Urothelium cell line (cell line): ENCODE measurements around the gene PPP2R2C.

Source experiments
- DNase-seq: peaks from one replicate; pipeline ENCODE4 v3.0.0; 2011; ENCODE audit warnings: low spot score, mixed read lengths
- FAIRE-seq: peaks from 2 replicates; lab custom pipeline; 2011; peaks lifted over from hg19 to GRCh38; lab: Jason Lieb, UNC

The PPP2R2C gene

DNA sequence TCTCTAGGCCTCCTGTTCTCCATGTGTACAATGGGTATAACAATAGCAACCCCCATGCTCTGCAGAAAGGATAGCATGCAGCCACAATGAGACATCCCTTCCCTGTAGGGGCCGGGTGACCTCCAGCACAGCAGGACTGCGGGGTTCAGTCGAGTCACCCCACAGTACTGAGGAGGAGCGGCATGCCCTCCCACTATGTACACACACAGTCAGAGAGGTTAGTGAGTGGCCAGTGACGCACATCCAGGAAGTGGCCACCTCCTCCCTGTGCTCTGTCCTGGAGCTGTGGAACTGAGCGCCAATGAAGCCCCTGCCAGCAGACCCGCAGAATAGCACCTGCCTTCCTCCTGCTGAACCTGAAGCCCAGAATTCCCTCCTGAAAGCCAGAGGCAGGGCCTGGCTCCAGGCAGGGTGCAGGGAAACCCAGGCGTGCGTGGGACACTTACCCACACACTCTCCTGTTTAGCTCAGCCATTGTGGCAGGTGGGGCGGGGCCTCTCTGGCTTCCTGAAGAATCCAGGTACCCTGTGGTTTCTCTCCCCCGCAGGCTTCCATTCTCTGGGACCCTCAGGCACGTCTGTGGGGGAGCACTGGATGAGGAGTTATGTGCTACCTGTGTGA is 152.8 kb downstream of the PPP2R2C start:
- DNase-seq (no peak), FAIRE-seq (no peak)

DNA sequence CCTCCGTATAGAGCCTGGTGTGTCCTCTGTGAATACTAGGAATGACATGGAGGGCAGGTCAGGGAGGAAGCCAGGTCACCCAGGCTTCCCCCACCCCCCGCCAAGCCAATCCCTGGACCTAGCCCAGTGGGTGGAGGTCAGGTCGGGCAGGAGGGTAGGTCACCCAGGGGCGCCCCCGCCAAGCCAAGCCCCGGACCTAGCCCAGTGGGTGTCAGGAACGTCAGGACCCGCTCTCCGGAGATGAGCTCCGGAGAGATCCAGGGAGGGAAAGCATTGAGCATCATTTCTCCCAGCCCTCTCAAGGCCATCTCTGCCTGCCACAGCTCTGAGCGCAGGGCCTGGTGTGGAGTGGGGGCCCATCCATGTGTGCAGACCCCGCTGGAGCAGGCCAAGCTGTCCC is 154.2 kb downstream of the PPP2R2C start:
- FAIRE-seq (no peak), DNase-seq (no peak)

DNA sequence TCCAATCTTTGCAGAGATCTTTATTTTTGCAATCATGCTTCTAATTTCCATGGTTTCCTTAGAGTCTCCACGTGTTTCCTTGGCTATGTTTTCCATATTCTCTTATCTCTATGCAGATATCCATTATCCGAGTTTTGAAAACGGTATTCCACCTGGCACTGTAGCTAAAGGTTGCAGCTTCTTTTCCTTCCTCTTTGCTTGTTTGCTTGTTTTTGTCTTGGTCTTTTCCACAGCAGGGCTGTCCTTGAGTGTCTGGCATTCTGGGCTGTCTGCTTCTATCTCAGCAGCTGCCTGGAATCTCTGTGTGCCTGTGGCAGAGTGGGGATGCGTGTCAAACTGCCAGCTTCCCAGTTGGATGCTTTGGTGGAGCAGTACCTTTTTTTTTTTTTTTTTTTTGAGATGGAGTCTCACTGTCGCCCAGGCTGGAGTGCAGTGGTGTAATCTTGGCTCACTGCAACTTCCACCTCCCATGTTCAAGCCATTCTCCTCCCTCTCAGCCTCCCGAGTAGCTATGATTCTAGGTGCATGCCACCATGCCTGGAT is 155.9 kb downstream of the PPP2R2C start:
- DNase-seq = no peak
- FAIRE-seq = no peak

DNA sequence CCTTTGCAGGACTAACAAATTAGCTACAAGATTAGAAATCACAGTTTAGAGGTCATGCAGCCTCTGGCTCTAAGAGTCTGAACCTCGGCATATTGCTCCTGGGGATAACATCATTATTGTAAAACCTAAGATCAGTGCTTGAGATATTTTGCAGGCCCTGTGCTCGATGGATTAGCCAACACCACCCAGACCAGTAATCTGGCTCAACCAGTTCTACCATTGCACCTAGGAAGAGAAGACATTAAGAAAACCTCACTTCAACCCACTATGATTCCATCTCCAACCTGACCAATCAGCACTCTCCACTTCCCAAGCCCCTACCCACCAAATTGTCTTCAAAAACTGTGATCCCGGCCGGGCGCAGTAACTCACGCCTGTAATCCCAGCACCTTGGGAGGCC is 159.2 kb downstream of the PPP2R2C start:
- FAIRE-seq = no peak

GRCh38 chr4:6309777-6310176 is 162.6 kb downstream of the PPP2R2C start:
- DNase-seq (no peak), FAIRE-seq (no peak)

More for the DNA sequence above, 159.2 kb downstream of the PPP2R2C start:
- no peak for DNase-seq

DNA sequence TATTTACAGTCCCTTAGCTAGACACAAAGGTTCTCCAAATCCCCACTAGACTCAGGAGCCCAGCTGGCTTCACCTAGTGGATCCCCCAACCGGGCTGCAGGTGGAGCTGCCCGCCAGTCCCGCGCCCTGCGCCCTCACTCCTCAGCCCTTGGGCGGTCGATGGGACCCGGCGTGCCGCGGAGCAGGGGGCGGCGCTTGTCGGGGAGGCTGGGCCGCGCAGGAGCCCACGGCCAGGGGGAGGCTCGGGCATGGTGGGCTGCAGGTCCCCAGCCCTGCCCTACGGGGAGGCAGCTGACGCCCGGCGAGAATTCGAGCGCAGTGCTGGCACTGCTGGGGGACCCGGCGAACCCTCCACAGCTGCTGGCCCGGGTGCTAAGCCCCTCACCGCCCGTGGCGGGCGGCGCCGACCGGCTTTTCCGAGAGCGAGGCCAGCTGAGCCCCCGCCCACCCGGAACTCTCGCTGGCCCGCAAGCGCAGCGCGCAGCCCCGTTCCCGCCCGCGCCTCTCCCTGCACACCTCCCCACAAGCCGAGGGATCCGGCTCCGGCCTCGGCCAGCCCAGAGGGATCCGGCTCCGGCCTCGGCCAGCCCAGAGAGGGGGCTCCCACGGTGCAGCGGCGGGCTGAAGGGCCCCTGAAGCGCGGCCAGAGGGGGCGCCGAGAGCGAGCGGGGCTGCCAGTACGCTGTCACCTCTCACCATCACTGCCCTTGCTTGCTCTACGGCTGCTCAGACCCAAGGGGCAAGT is 163.3 kb downstream of the PPP2R2C start:
- no peak for FAIRE-seq

GRCh38 chr4:6307891-6308290 is 164.5 kb downstream of the PPP2R2C start:
- FAIRE-seq (no peak), DNase-seq (no peak)

More for the DNA sequence above, 163.3 kb downstream of the PPP2R2C start:
- no peak for DNase-seq

DNA sequence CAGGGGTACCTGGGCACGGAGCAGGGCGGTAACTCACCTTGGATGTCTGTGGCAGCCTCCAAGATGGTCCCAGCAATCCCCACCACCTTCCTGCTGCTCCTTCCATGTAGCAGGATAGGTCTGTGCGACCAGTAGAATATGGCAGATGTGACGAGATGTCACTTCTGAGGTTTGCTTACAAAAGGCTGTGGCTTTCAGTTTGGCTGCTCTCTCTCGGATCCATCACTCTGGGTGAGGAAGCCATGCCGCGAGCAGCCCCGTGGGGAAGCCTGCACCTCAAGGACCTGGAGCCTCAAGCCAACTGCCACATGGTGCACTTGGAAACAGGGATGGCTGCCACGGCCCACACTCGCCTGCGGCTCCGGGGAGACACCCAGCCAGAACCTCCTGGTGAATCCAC is 165.2 kb downstream of the PPP2R2C start:
- no peak for DNase-seq
- no peak for FAIRE-seq

- no peak for FAIRE-seq
These were observed 166.1 kb downstream of the PPP2R2C start for GRCh38 chr4:6306299-6306698.

GRCh38 chr4:6303943-6304342 is 168.5 kb downstream of the PPP2R2C start:
- no peak for FAIRE-seq
- no peak for DNase-seq

More at GRCh38 chr4:6306299-6306698, 166.1 kb downstream of the PPP2R2C start:
- DNase-seq = no peak

GRCh38 chr4:6302869-6303268 is 169.5 kb downstream of the PPP2R2C start:
- no peak for DNase-seq
- no peak for FAIRE-seq

- no peak for DNase-seq
- FAIRE-seq = no peak
These were observed 170.5 kb downstream of the PPP2R2C start for GRCh38 chr4:6301732-6302442.

DNA sequence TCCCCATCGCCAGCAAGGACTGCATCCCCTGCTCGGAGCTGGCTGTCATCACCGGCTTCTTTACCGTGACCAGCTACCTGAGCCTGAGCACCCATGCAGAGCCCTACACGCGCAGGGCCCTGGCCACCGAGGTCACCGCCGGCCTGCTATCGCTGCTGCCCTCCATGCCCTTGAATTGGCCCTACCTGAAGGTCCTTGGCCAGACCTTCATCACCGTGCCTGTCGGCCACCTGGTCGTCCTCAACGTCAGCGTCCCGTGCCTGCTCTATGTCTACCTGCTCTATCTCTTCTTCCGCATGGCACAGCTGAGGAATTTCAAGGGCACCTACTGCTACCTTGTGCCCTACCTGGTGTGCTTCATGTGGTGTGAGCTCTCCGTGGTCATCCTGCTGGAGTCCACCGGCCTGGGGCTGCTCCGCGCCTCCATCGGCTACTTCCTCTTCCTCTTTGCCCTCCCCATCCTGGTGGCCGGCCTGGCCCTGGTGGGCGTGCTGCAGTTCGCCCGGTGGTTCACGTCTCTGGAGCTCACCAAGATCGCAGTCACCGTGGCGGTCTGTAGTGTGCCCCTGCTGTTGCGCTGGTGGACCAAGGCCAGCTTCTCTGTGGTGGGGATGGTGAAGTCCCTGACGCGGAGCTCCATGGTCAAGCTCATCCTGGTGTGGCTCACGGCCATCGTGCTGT is 171.2 kb downstream of the PPP2R2C start:
- no peak for DNase-seq
- FAIRE-seq = no peak

DNA sequence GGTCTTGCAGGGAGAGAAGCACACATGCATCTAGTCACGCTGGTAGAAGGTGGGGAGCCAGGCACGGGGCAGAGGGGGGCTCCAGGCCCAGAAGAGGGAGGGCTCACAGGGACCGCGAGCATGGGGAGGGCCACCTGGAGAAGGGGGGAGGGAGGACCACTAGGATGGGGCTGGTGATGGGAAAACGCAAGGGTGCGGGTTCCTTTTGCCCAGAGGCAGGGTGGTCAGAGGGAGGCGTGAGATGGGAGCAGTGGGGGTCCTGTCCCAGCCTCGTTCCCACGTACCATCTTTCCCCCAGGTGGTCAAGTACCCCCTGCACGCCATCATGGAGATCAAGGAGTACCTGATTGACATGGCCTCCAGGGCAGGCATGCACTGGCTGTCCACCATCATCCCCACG is 172.1 kb downstream of the PPP2R2C start:
- no peak for FAIRE-seq
- DNase-seq = no peak

DNA sequence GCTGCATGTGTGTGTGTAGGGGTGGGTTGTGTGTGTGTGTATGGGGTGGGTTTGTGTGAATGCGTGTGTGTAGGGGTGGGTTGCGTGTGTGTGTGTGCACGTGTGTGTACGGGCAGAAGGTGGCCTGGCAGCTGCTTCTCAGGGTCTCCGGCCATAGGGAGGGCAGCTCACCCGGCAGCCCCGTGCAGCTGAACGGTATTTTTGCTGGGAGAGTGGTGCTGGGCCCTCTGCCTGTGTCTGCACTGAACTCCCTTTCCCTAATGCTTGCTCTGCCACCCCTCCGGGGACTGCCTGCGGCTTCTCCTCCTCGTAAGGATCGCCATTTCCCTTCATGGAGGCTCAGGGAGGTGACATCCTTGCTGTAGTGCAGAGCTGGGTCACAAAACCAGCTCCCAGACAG is 172.5 kb downstream of the PPP2R2C start:
- no peak for FAIRE-seq

GRCh38 chr4:6298852-6299251 is 173.6 kb downstream of the PPP2R2C start:
- FAIRE-seq = no peak
- no peak for DNase-seq

More for the DNA sequence above, 172.5 kb downstream of the PPP2R2C start:
- no peak for DNase-seq

DNA sequence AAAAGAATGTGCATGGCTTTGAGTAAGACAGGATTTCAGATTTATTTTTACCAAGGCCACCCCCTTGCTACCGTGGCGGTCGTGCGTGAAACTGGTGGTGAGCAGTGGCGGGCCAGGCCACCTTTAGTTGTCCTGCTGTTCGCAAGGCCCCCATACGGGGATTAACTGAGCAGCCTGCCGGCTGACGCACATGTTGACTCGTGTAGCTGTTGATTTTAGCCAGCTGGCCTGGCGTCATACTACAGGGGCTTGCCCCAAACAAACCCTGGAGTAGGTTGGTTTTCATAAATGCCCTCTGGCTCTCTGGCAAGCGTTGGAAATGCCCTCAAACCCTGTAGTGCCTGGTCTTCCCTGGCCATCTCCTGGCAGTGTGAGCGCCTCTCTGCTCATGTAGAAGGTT is 174.4 kb downstream of the PPP2R2C start:
- DNase-seq (no peak), FAIRE-seq (no peak)

DNA sequence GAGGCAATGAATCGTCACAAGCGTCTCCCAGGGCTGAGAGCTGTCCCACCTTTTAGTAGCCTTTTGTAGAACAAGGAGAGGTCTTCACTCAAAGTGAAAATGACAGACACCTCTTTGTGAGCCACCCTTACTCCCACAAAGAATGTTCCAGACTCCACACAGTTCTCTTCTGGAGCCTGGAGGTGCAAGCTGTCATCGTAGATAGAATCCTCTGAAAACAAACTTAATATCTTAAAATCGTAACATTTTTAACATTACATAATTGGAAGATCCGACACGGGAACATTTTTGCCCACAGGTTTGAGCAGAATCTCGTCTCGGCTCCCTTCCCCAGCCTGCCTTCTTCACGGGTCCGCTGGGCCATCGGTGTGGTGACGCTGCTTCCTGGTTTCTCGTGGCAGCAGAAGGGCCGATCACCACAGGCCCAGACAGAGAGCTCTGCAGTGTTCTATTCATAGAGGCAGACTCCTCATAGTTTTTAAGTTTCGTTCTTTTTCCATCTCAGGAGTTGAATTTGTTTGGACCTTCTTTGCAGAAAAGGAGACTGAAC is 175.1 kb downstream of the PPP2R2C start:
- DNase-seq (no peak), FAIRE-seq (no peak)

DNA sequence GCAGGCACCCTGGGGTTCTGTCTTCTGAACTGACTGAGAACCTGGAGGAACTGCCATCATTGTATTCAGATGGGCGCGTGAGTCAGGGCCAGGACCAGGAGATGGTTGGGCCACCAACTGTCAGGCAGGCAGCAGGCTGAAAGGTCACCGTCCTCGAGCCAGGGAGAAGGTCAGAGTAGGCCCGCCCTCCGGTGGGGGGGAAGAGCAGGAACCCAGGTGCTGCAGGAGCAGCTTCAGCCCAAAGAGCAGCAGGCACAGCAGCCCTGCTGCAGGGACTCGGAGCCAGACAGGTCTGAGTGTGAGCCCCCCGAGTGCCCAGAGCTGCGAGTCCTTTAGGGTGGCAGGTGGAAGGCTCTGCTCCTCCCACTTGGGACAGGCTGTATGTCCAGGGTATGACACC is 176.4 kb downstream of the PPP2R2C start:
- DNase-seq (no peak), FAIRE-seq (no peak)

DNA sequence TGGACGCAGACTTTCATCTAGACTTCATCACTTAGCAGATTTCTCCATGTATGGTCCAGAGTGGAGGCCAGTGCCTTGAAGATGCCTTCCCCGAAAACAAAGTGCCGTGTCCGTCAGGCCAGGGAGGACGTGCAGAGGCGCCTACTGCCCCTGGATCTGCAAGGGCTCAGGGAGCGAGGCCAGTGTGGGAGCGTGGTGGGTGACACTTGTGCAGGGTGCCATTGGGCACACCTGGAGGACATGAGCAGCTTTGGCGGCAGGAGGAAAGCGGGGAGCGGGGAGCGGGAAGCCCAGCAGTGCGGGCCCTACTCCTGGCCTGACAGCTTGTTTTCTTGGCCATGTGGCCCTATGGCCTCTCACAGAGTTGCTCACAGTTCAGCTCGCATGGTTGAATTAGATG is 176.9 kb downstream of the PPP2R2C start:
- FAIRE-seq (no peak), DNase-seq (no peak)
